ENCODE data around the gene MADD. TPM values are rescaled to one million over a fixed set of nuclear protein-coding genes. Genes with fewer than 3 reads are reported as not detected.

MADD gene
- total and polyA plus RNA-seq, 2 experiments from 2014 or later, result 13.4 to 43.8 TPM

- no peak for TF ChIP-seq ETS1 (IDR thresholded peaks at IDR 0.05)
Observed at GRCh38 chr11:47340980-47341775, 71.2 kb downstream of the MADD start (continued).

- no peaks in the 10 kb centered on the region for H3K9me3 Mint-ChIP-seq
- Histone ChIP-seq H4K20me1 (replicated peaks; ENCODE audit: insufficient read depth) (no peaks in the 10 kb centered on the region), H3K4me3 (no peak overlapping the region), H3K4me2 (no peak overlapping the region), H2AFZ (no peak overlapping the region), H3K36me3 (ENCODE audit: insufficient read depth) (no peaks in the 10 kb centered on the region), H3K4me1 (ENCODE audit: insufficient read depth) (no peaks in the 10 kb centered on the region), H3F3A (replicated peaks; ENCODE audit: low read depth) (no peaks in the 10 kb centered on the region), H3K27ac (ENCODE audit: low read depth) (no peak overlapping the region), H3K9me2 (ENCODE audit: insufficient read depth) (no peaks in the 10 kb centered on the region), H3K79me2 (replicated peaks; ENCODE audit: insufficient read depth) (no peaks in the 10 kb centered on the region), H3K27me3 (ENCODE audit: insufficient read depth) (no peaks in the 10 kb centered on the region)
- ATAC-seq, result no peak
- H3K4me3 Mint-ChIP-seq, result no peak overlapping the region
- no peak overlapping the region for H3K27ac Mint-ChIP-seq
- DNase-seq (ENCODE audit: low spot score), result no peak
- no peaks in the 10 kb centered on the region for H3K4me1 Mint-ChIP-seq
- no peak for TF ChIP-seq STAT1 (IDR thresholded peaks at IDR 0.05; ENCODE audit: unreplicated experiment)
- TF ChIP-seq CREB1 (CRISPR knock-in tag; IDR thresholded peaks at IDR 0.05; ENCODE audit: low read depth), result no peak
- TF ChIP-seq ETS1 (IDR thresholded peaks at IDR 0.05), result no peak
- no peak for TF ChIP-seq ZNF331 (CRISPR knock-in tag; IDR thresholded peaks at IDR 0.05; ENCODE audit: low read depth)
- TF ChIP-seq EZH2phosphoT487 (IDR thresholded peaks at IDR 0.05; ENCODE audit: unreplicated experiment), result no peak
- TF ChIP-seq CTCF (conservative IDR thresholded peaks at IDR 0.05; ENCODE audit: low read depth in 2 of 2), result no peak
- no peak for TF ChIP-seq ZNF462 (CRISPR knock-in tag; IDR thresholded peaks at IDR 0.05)
- TF ChIP-seq ZNF114 (CRISPR knock-in tag; IDR thresholded peaks at IDR 0.05), result no peak
- H3K27me3 Mint-ChIP-seq (ENCODE audit: insufficient read depth, low read depth, poor library complexity), result peaks cover 6% of the 10 kb centered on the region
- no peaks in the 10 kb centered on the region; the same call in 2 of the 3 replicates for H3K36me3 Mint-ChIP-seq (ENCODE audit: low read depth)
Observed at GRCh38 chr11:47342036-47342803, 72.3 kb downstream of the MADD start.

Measured in GM23338 (cell line).